HG02623 (cell line): ENCODE results near the gene GTF3C2.
"Not testable (repeated sequence)": the region's sequence is repeated elsewhere in the genome, so short reads cannot be mapped to it uniquely, and the experiment has no call there.

Experiments
- ATAC-seq: cut with Tn5 transposase; IDR thresholded peaks from one replicate; pipeline ENCODE4 v1.9.1; 2021; ENCODE audit warnings: moderate library complexity; ENCODE audit not compliant: unreplicated experiment

Gene GTF3C2

GRCh38 chr2:27375513-27376099 is 19.0 kb upstream of the GTF3C2 start:
- no peak for ATAC-seq

- no peak for ATAC-seq
Observed at GRCh38 chr2:27373567-27373966, 17.0 kb upstream of the GTF3C2 start.

- no peak for ATAC-seq
Observed at GRCh38 chr2:27372937-27373336, 16.4 kb upstream of the GTF3C2 start.

- peak; percentile 21 for ATAC-seq
Observed at GRCh38 chr2:27370816-27371620, 14.5 kb upstream of the GTF3C2 start.

- peak; percentile 84 for ATAC-seq
Observed at GRCh38 chr2:27370026-27370815, 13.7 kb upstream of the GTF3C2 start, which contains the start of the genes EIF2B4 and SNX17. TSS of gene EIF2B4 (minus strand) at chr2:27370338. CDS start at chr2:27370314, 24 bp downstream. TSS of gene SNX17 (plus strand) at chr2:27370616. CDS start at chr2:27370744, 128 bp downstream.

GRCh38 chr2:27369471-27370025 is 13.0 kb upstream of the GTF3C2 start:
- peak; percentile 2 for ATAC-seq

GRCh38 chr2:27363933-27364332 is 7.4 kb upstream of the GTF3C2 start:
- ATAC-seq = no peak

- ATAC-seq = no peak
Observed at GRCh38 chr2:27362678-27363420, 6.3 kb upstream of the GTF3C2 start.

- peak; percentile 17 for ATAC-seq
Observed at GRCh38 chr2:27356056-27356381, 545 bp downstream of the GTF3C2 start.

GRCh38 chr2:27354597-27354927 is 2.0 kb downstream of the GTF3C2 start:
- no peak for ATAC-seq

- ATAC-seq = no peak
Observed at GRCh38 chr2:27353762-27354596, 2.6 kb downstream of the GTF3C2 start.

GRCh38 chr2:27353386-27353761 is 3.2 kb downstream of the GTF3C2 start:
- ATAC-seq = not testable (repeated sequence)

GRCh38 chr2:27351802-27352598 is 4.6 kb downstream of the GTF3C2 start:
- no peak for ATAC-seq

- ATAC-seq = no peak
Observed at GRCh38 chr2:27350106-27350693, 6.4 kb downstream of the GTF3C2 start.

GRCh38 chr2:27347641-27348040 is 8.9 kb downstream of the GTF3C2 start:
- ATAC-seq = no peak

GRCh38 chr2:27336173-27336572 is 20.4 kb downstream of the GTF3C2 start:
- ATAC-seq = no peak

GRCh38 chr2:27335311-27335710 is 21.3 kb downstream of the GTF3C2 start:
- ATAC-seq = no peak

GRCh38 chr2:27324720-27325119 is 31.8 kb downstream of the GTF3C2 start:
- no peak for ATAC-seq
